Gastroesophageal sphincter (tissue), 3 donors: Measurements from ENCODE around the gene KRTAP5-6.

Experiments used
- CTCF ChIP-seq, 4 experiments: fragments of 200-600 bp in 2 of 4; fragments of 450-650 bp in 2 of 4; sonication (generic) in 1 of 4; IDR thresholded peaks; one replicate each; pipeline ENCODE4 v1.5.1; 2017 to 2019; ENCODE audit warnings: antibody characterized with exemption in 4 of 4, mild to moderate bottlenecking in 2 of 4, moderate library complexity in 2 of 4
- POLR2A ChIP-seq, 2 donors: fragments of 450-650 bp; IDR thresholded peaks; one replicate each; pipeline ENCODE4 v1.6.1; 2017; ENCODE audit warnings: antibody characterized with exemption in 2 of 2, mild to moderate bottlenecking in 2 of 2, moderate library complexity in 1 of 2

GRCh38 chr11:1679881-1680280, 17.1 kb upstream of the KRTAP5-6 start:
- TF ChIP-seq CTCF (IDR thresholded peaks at IDR 0.05) (no peak), POLR2A (IDR thresholded peaks at IDR 0.05) (no peak)
